HG03521 (cell line): ENCODE results near the gene DNAJC12.
"Not testable (repeated sequence)": the region's sequence is repeated elsewhere in the genome, so short reads cannot be mapped to it uniquely, and the experiment has no call there.

Experiments used
- ATAC-seq: cut with Tn5 transposase; IDR thresholded peaks from one replicate; pipeline ENCODE4 v1.9.1; 2021; ENCODE audit warnings: mild to moderate bottlenecking, moderate library complexity; ENCODE audit not compliant: unreplicated experiment

The DNAJC12 gene

DNA sequence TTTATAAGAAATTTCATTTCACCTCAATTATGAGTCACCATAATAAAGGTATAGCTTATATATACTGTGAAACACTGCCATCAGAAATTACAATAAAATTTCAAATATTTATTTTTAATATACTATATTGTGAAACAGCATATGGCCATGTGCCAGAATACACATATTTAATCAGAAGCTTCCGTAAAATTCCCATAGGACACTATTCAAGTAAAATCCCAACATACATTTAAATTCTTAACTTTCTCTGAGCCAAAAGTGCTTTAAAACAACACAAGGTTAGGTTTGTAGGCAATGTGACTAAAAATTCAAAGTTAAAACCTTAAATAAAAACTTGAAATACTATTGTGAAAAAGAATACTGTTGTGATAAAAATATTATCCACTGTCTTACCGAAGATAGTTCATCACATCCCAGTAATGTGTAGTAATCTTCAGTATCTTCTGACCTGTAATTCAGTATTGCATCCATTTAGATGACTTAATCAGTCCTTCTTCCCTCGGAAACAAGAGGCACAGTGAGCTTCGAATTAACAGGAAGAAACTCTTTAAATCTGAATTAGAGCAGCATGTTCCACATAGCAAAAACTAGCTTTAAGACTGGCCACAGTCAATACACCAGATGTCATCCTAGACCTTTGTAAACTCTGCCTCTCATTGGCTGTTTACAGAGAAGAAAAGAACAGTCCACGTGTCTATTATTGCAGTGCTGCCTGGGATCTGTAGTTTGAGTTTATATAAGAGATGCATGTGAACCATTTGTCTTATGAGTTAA, at the start of gene DNAJC12:
DNAJC12 (minus strand) TSS at position 648 of the 774 bp plus-strand sequence; CDS start at position 471, 177 bp downstream.
- peak; percentile 64 for ATAC-seq

DNA sequence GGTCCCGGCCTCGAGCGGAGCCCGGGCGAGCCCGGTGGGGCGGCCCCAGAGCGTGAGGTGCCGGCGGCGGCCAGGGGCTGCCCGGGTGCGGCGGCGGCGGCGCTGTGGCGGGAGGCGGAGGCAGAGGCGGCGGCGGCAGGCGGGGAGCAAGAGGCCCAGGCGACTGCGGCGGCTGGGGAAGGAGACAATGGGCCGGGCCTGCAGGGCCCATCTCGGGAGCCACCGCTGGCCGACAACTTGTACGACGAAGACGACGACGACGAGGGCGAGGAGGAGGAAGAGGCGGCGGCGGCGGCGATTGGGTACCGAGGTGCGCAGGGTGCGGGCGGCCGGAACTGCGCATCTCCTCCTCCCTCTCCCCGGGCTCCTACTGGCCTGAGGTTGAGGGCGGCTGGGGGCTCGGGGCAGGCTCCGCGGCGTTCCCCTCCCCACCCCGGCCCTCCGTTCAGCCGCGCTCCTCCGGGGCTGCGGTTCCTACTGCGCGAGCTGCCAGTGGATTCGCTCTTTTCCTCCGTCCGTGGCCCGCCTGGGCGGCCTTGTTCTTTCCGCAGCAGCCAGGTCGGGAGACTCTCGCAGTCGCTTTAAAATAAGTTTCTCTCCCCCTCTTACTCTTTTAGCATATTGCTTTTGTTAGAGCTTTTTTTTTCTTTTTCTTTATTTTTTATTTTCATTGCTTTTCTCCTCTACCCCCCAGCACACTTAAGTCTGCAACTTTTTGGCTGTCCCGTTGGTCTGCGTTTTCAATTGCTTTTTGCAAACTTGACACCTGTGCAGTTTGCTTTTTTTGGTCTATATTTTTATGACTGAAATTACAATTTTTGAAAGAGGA, 47.1 kb upstream of the DNAJC12 start:
- ATAC-seq, result peak; percentile 50

DNA sequence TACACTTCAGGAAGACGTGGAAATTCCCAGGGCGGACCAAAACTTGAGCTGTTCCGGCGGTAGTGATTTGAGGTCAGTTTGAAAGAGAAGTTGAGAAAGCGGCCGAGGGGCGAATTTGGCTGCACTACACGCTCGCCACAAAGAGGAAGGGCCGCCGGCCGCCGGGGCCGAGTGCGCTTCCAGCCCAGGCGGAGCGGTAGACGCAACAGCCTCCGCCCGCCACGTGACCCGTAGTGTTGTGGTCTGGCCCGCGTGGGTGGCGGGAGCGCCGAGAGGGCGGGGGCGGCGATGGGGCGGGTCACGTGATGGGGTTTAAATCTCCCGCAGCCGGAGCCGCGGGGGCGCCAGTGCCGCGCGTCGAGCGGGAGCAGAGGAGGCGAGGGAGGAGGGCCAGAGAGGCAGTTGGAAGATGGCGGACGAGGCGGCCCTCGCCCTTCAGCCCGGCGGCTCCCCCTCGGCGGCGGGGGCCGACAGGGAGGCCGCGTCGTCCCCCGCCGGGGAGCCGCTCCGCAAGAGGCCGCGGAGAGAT, 46.4 kb upstream of the DNAJC12 start, which contains the start of gene SIRT1:
SIRT1 (plus strand) TSS at position 344 of the 529 bp plus-strand sequence; CDS start at position 410, 66 bp downstream.
- ATAC-seq, result peak; percentile 81

DNA sequence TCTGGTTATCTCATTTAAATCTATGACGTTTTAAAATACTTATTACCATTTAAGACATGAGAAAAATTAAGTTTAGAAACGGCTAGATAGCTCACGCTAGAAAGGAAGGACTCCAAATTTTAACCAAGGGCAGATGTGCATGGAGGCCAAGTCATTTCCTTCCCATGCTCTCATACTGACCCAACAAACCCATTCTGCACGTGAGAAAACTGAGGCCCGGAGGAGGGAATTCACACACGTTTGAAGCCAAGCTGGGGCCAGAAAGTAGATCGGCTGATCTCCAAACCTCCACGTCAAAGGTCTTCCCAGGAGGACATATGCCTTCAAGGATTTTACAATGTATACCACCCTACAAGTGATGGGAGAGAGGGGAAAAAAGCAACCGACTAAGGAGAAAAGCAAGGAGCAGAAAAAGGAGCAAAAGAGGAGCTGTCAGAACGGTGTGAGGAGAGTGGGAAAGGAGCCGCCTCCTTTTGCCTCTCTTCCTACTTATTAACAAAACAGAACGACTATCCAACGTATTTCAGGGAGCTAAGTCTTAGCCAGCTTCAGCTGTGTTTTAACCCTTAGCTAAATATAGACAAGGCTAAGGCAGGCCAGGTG, 45.8 kb upstream of the DNAJC12 start:
- no peak for ATAC-seq

DNA sequence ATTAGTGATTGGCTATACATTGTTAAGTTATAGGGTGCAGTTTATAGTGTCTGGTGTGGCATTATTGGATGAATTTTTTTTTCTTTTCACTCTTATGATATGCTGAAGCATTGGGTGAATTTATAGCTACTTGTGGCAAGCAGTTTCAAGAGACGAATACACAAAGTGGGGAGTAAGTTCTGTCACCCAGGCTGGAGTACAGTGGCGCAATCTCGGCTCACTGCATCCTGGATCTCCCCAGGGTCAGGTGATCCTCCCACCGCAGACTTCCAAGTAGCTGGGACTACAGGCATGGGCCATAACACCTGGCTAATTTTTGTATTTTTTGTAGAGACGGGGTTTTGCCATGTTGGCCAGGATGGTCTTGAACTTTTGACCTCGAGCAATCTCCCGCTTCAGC, 40.1 kb upstream of the DNAJC12 start:
- no peak for ATAC-seq

DNA sequence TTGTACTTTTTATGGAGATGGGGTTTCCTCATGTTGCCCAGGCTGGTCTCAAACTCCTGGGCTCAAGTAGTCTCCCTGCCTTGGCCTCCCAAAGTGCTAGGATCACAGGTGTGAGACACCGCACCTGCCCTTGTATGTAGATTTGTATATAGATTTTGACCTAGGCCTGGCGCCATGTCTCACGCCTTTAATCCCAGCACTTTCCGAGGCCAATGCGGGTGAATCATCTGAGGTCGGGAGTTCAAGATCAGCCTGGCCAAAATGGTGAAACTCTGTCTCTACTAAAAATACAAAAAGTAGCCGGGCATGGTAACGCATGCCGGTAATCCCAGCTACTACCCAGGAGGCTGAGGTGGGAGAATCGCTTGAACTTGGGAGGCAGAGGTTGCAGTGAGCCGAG, 39.4 kb upstream of the DNAJC12 start:
- ATAC-seq, result not testable (repeated sequence)

DNA sequence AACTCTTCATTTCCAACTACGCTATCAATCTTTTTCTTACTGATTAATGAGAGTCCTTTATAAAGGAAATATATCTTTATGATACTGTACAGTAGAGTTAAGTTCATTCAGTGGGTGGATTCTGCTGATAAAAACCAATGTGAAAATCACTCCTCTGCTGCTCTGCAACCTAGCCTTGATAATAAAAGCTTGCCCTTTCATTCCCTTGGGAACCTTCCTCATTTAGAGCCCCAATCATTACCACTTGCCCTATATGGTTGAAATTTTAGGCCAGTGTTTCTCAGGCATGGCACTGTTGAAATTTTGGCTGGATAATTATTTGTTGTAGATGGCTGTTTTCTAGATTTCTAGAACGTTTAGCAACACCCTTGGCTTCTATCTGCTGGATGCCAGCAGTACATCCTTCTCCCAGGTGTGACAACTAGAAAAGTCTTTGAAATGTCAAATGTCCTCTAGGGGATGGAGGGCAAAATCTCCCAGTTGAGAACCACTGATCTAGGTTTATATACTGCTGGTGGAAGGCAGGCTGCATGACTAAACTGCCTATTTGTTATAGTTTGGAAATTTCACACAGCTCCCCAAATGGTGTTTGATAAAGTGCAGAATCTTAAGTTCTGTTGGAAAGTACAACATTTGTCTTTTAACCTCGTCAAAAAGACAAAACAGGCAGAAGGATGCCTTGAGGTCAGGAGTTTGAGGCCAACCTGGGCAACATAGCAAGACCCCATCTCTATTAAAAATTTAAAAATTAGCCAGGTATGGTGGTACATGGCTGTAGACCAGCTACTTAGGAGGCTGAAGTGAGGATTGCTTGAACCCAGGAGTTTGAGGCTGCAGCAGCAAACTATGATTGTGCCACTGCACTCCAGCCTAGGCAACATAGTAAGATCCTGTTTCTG, 37.6 kb upstream of the DNAJC12 start:
- no peak for ATAC-seq

DNA sequence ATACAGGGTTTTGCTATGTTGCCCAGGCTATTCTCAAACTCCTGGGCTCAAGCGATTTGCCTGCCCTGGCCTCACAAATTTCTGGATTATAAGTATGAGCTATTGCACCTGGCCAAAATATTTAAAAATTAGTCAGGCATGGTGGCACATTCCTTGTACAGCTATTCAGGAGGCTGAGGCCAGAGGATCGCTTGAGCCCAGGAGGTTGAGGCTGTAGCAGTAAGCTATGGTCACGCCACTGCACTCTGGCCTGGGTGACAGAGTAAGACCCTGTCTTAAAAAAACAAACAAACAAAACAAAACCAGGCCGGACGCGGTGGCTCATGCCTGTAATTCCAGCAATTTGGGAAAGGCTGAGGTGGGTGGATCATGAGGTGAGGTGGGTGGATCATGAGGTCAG, 32.0 kb upstream of the DNAJC12 start:
- ATAC-seq, result no peak

DNA sequence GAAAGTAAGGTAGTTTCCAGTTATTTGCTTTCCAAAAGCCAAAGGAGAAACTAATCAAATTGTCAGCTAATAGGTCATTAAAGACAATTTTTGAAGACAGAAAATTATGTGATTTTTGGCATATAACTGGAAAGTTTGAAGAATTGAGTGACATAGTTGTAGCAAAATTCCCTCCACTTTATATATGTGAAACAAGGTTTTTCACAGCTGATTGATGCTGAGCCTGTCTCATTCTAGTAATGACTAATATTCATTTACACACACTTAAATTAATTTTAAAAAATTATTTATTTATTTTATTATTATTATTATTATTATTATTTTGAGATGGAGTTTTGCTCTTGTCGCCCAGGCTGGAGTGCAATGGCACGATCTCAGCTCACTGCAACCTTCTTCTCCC, 30.1 kb upstream of the DNAJC12 start:
- ATAC-seq, result no peak

DNA sequence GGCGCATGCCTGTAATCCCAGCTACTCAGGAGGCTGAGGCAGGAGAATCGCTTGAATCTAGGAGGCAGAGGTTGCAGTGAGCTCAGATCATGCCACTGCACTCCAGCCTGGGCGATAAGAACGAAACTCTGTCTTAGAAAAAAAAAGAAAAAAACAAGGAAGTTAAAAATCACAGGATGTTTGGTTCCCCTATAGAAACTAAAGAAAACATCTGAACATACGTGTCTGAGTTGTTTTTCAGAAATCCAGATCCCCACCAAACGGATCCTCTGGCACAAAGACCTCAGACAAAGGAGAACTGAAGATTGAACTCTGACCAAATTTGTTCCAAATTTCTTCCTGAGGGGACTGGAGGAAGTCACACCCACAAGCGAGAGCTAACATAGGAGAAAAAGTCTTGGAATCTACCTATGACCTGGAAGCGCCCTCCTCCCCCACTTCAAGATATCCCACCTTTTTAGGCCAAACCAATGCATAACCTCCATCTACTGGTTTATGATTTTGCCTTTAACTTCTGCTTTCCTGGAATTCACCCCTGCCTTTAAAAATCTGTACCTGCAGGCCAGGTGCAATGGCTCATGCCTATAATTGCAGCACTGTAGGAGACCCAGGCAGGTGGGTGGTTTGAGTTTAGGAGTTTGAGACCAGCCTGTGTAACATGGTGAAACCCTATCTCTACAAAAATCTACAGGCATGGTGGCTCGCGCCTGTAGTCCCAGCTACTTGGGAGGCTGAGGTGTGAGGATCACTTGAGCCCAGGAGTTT, 26.8 kb upstream of the DNAJC12 start:
- ATAC-seq, result no peak

DNA sequence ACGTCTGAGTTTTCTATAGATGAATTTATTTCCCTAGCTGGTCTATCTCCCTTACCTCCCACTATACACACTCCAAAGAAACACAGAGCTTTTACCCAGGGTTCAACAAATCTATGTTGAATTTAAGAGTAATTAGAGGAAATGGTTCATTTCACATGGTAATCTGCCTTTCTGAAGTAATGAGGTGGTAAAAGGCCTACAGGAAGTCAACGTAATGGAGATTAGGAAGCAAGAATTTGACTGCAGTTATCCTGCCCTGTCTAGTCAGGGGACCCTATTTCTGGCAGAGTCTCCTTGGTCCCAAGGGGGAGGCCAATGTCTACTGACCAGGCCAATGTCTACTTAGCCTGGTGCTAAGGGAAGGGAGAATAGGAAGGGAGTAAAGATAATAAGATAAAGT, 25.1 kb upstream of the DNAJC12 start:
- ATAC-seq, result no peak

DNA sequence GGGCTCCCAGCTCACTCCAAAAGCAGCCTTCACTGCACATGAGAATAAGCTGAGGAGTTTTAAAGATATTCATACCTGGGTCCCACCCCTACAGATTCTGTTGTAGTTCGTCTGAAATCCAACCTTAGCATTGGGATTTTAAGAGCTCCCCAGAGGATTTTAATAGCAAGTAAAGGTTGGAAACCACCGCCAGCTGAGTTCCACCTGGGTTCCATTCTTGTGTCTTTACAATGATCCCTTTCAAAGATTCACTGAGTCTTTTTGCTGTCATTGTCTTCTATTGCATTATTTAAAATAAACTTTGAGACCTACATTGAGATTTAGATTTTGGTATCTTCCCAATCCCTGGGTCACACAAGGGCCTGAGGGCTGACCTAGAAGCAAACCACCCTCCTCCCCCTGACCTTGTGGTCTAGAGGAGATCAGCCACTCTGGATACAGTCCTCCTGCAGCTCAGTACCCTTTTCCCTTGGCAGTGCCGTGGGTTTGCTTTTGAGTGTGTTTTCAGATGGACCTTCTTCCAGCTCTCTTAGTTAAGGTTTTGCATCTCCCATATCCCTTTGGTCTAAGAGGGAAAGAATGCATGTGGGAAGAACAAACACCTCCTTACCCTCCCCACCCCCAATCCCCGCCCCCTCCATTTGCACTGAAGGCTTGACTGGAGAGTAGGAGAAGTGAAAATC, 23.9 kb upstream of the DNAJC12 start:
- no peak for ATAC-seq

DNA sequence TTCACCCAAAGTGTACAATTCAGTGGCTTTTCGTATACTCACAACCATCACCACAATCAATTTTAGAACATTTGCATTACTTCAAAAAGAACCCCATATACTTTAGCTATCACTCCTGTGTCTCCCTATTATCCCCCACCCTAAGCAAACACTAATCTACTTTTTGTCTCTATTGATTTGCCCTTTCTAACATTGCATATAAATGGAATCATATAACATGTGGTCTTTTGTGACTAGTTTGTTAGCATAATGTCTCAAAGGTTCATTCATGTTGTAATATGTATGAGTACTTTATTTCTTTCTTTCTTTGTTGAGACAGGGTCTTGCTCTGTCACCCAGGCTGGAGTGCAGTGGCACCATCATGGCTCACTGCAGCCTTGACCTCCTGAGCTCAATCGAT, 21.0 kb upstream of the DNAJC12 start:
- ATAC-seq, result no peak

DNA sequence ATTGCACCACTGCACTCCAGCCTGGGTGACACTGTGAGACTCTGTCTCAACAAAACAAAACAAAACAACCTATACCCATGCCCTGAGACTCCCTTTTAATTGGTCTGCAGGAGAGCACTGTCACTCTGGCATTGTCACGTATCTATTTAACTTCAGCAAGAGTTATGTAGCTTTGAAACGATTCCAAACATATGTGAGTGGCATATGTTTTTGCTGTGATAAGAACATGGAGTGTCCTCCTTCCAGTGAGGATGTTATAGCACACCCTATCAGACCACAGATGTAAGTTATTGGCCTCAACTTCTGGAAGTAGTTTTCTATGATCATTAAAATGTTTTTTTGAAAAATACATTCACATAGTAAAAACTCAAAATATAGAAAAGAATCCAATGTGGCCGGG, 15.5 kb upstream of the DNAJC12 start:
- no peak for ATAC-seq

DNA sequence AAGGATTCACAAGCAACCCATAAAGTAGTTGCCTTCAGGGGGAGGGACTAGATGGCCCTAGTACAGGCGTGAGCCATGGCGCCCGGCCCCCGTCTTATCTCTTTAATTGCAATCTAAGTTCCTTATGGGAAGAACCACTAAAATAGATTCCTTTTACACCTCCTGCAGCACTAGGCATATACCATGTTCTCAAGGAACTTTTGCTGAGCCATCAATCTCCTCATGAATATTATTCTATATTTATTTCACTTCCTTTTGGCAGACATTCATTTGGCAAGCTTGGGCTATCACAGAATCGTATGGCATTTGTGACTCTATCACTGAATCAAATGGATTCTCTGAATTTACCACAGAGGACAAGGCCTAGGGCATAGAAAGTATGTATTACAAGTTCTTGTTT, 14.8 kb upstream of the DNAJC12 start:
- ATAC-seq, result no peak

DNA sequence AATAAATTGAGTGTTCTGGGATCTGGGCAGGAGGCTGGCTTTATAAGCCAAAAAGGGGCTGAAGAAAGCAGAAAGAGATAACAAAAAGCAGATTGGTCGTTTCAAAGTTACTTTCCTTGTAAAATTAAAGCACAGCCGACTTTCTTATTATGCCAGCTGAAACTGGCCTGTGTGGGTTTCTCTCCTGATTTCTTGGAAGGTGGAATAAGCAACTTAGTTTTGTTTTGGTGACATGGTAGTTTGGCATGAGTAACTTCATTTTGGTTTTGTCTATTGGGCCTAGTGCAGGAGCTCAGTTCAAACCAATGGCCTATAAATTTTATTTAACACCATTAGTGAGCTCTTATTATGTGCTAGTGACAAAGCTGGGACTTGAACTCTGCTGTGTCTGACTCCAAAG, 13.2 kb upstream of the DNAJC12 start:
- ATAC-seq, result no peak

DNA sequence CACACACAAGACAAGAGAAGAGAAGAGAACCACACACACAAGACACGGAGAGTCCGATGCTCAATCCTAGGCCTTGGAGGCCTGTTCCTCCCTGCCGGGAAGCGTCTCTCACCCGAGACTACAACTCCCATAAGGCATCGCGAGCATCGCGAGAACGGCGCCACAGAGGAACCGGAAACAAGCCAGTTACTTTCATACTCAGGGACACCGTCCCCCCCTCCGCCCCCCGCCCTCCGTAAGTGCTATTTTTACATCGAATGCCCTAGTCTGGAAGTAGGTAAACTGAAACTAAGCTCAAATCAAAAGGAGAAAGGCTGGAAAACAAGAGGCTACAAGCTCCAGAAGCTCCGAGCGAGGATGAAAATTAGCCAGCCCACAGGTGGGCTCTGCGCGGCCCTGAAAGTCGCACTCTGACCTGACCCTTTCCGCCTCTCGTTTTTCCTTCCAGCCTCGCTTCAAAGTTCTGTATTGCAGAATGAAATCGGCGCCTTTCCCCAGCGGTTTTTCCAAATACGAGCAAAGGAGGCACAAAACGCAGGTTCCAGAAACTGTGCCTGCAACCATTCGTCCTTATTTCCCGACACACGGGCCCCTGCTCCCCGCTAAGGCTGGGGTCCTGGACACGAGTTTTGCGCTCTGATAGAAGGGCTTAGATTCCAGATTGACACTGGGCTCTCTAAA, 11.5 kb upstream of the DNAJC12 start:
- ATAC-seq, result peak; percentile 88

DNA sequence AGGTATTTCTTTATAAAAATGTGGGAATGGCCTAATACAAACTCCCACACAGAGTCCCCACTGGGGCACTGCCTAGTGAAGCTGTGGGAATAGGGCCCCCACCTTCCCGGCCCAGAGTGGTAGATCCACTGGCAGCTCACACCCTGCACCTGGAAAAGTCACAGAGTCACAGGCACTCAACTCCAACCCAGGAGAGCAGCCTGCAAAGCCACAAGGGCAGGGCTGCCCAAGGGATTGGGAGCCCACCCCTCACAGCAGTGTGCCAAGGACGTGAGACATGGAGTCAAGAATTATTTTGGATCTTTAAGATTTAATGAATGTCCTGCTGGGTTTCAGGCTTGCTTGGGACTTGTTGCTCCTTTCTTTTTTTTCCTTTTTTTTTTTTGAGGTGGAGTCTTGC, 5.3 kb upstream of the DNAJC12 start:
- no peak for ATAC-seq
